ENCODE data around the gene RLBP1.

DNA sequence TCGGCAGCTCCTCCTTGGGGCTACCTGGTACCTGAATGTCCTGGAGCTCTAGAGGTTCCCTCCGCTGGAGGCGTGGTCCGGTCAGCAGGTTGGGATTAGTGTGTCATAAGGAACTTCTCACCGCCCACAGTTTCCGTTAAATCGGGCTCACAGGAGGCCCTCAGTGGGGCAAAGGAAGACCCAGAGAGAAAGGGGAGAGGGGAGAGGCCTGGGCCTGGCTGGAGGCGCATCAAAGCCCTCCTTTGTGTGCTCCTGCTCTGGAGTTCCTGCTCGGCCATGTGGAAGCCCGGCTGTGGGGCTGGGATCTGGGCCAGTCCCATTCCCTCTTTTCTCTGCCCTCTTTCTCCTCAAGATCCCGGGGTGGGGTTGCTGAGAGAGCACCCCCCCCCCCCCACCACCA, at the start of gene RLBP1:
- TF ChIP-seq POLR2A (IDR thresholded peaks at IDR 0.05), result no peak
- TF ChIP-seq, protein P1, sequence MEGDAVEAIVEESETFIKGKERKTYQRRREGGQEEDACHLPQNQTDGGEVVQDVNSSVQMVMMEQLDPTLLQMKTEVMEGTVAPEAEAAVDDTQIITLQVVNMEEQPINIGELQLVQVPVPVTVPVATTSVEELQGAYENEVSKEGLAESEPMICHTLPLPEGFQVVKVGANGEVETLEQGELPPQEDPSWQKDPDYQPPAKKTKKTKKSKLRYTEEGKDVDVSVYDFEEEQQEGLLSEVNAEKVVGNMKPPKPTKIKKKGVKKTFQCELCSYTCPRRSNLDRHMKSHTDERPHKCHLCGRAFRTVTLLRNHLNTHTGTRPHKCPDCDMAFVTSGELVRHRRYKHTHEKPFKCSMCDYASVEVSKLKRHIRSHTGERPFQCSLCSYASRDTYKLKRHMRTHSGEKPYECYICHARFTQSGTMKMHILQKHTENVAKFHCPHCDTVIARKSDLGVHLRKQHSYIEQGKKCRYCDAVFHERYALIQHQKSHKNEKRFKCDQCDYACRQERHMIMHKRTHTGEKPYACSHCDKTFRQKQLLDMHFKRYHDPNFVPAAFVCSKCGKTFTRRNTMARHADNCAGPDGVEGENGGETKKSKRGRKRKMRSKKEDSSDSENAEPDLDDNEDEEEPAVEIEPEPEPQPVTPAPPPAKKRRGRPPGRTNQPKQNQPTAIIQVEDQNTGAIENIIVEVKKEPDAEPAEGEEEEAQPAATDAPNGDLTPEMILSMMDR (IDR thresholded peaks at IDR 0.05), result no peak

Data from Peyer's patch (tissue), 4 donors.